H9 (cell line): Measurements from ENCODE around the gene IL13RA2. TPM values are rescaled to one million over a fixed set of nuclear protein-coding genes. Genes with fewer than 3 reads are reported as not detected.

Source experiments
- DNase-seq: peaks from one replicate; pipeline ENCODE4 v3.0.0-alpha.2; 2017
- H2AFZ ChIP-seq: one replicate; pipeline ENCODE4 v1.6.1; 2013; ENCODE audit warnings: mild to moderate bottlenecking, low read length, control low read depth, moderate library complexity
- H2AK5ac ChIP-seq: 2 replicates; pipeline ENCODE4 v1.6.1; 2013; ENCODE audit warnings: low read length, control low read depth, mixed read lengths; ENCODE audit not compliant: insufficient read length
- H2BK120ac ChIP-seq: one replicate; pipeline ENCODE4 v1.6.1; 2013; ENCODE audit warnings: low read depth, mild to moderate bottlenecking, low read length, control low read depth, inconsistent platforms; ENCODE audit not compliant: poor library complexity, severe bottlenecking
- H2BK12ac ChIP-seq: 2 replicates; pipeline ENCODE4 v1.6.1; 2013; ENCODE audit warnings: low read length, control low read depth, mixed read lengths, low read depth; ENCODE audit not compliant: insufficient read length
- H2BK15ac ChIP-seq: 2 replicates; pipeline ENCODE4 v1.6.1; 2013; ENCODE audit warnings: low read depth, low read length, control low read depth
- H2BK20ac ChIP-seq: one replicate; pipeline ENCODE4 v1.6.1; 2013; ENCODE audit warnings: low read depth, mild to moderate bottlenecking, low read length, control low read depth, inconsistent platforms; ENCODE audit not compliant: poor library complexity, severe bottlenecking
- H2BK5ac ChIP-seq: 2 replicates; pipeline ENCODE4 v1.6.1; 2013; ENCODE audit warnings: low read length, control low read depth, mixed read lengths; ENCODE audit not compliant: insufficient read length
- H3K14ac ChIP-seq: 2 replicates; pipeline ENCODE4 v1.6.1; 2013; ENCODE audit warnings: low read length, control low read depth; ENCODE audit not compliant: insufficient read depth
- H3K18ac ChIP-seq: 2 replicates; pipeline ENCODE4 v1.6.1; 2013; ENCODE audit warnings: low read depth, mild to moderate bottlenecking, mixed read lengths, low read length, control low read depth; ENCODE audit not compliant: insufficient read length
- H3K23ac ChIP-seq: 2 replicates; pipeline ENCODE4 v1.6.1; 2013; ENCODE audit warnings: low read length, control low read depth, mixed read lengths, low read depth; ENCODE audit not compliant: insufficient read length
- H3K23me2 ChIP-seq: 2 replicates; pipeline ENCODE4 v1.6.1; 2013; ENCODE audit warnings: low read depth, mild to moderate bottlenecking, mixed read lengths, low read length, control low read depth; ENCODE audit not compliant: insufficient read length, poor library complexity, severe bottlenecking
- H3K27ac ChIP-seq: 2 replicates; pipeline ENCODE4 v1.5.1; 2013; ENCODE audit warnings: low read length, control low read depth, mixed read lengths, low read depth; ENCODE audit not compliant: insufficient read length
- H3K27me3 ChIP-seq: 2 replicates; pipeline ENCODE4 v1.6.1; 2013; ENCODE audit warnings: low read length, control low read depth, inconsistent platforms; ENCODE audit not compliant: insufficient read depth
- H3K4ac ChIP-seq: 2 replicates; pipeline ENCODE4 v1.6.1; 2013; ENCODE audit warnings: low read depth, mild to moderate bottlenecking, control low read depth, inconsistent platforms, low read length, moderate library complexity
- H3K4me1 ChIP-seq: 2 replicates; pipeline ENCODE4 v1.6.1; 2013; ENCODE audit warnings: low read length, control low read depth, inconsistent platforms; ENCODE audit not compliant: insufficient read depth
- H3K4me2 ChIP-seq: 2 replicates; pipeline ENCODE4 v1.6.1; 2013; ENCODE audit warnings: low read length, control low read depth, mixed read lengths; ENCODE audit not compliant: insufficient read length, insufficient read depth
- H3K56ac ChIP-seq: 2 replicates; pipeline ENCODE4 v1.6.1; 2013; ENCODE audit warnings: low read depth, mild to moderate bottlenecking, mixed read lengths, low read length, control low read depth; ENCODE audit not compliant: insufficient read length
- H3K79me1 ChIP-seq: 2 replicates; pipeline ENCODE4 v1.6.1; 2013; ENCODE audit warnings: low read depth, mild to moderate bottlenecking, moderate library complexity, low read length, control low read depth, inconsistent platforms; ENCODE audit not compliant: insufficient read depth, poor library complexity, severe bottlenecking
- H3K79me2 ChIP-seq: 2 replicates; pipeline ENCODE4 v1.6.1; 2013; ENCODE audit warnings: low read length, control low read depth, inconsistent platforms; ENCODE audit not compliant: insufficient read depth
- H3K9ac ChIP-seq: 2 replicates; pipeline ENCODE4 v1.6.1; 2013; ENCODE audit warnings: low read length, control low read depth, mixed read lengths; ENCODE audit not compliant: insufficient read length; ENCODE audit errors: extremely low read depth
- H3K9me3 ChIP-seq: one replicate; pipeline ENCODE4 v1.6.1; 2013; ENCODE audit warnings: low read depth, low read length, inconsistent platforms; ENCODE audit not compliant: control insufficient read depth
- H3T11ph ChIP-seq: one replicate; pipeline ENCODE4 v1.6.1; 2013; ENCODE audit warnings: mild to moderate bottlenecking, low read length, control low read depth, inconsistent platforms
- H4K20me1 ChIP-seq: one replicate; pipeline ENCODE4 v1.6.1; 2013; ENCODE audit not compliant: control insufficient read depth, insufficient read length, insufficient read depth
- H4K5ac ChIP-seq: 2 replicates; pipeline ENCODE4 v1.6.1; 2013; ENCODE audit warnings: low read depth, mild to moderate bottlenecking, mixed read lengths, low read length, control low read depth; ENCODE audit not compliant: insufficient read length
- H4K8ac ChIP-seq: replicated peaks from 2 replicates; pipeline ENCODE4 v1.6.1; 2013; ENCODE audit warnings: low read length, control low read depth, mixed read lengths, low read depth; ENCODE audit not compliant: insufficient read length
- H4K91ac ChIP-seq: 2 replicates; pipeline ENCODE4 v1.6.1; 2013; ENCODE audit warnings: low read depth, mild to moderate bottlenecking, moderate library complexity, mixed read lengths, low read length, control low read depth; ENCODE audit not compliant: insufficient read length
- H3K27ac Mint-ChIP-seq, 3 experiments: 2 replicates in 2 of 3; 3 replicates in 1 of 3; pipeline ENCODE4 v1.8.0; 2020 to 2021; ENCODE audit warnings: mixed read lengths in 3 of 3, mild to moderate bottlenecking in 1 of 3, moderate library complexity in 1 of 3
- H3K27me3 Mint-ChIP-seq: 2 replicates; pipeline ENCODE4 v1.8.0; 2021; ENCODE audit warnings: low read depth, mild to moderate bottlenecking, moderate library complexity, mixed read lengths
- H3K36me3 Mint-ChIP-seq, 3 experiments: 2 replicates in 2 of 3; 3 replicates in 1 of 3; pipeline ENCODE4 v1.8.0; 2020 to 2021; ENCODE audit warnings: low read depth in 3 of 3, mixed read lengths in 3 of 3; ENCODE audit not compliant: insufficient read depth in 1 of 3
- H3K4me1 Mint-ChIP-seq, 2 experiments: 2 replicates each; pipeline ENCODE4 v1.8.0; 2020; ENCODE audit warnings: mixed read lengths in 2 of 2
- H3K4me3 Mint-ChIP-seq, 2 experiments: 2 replicates in 1 of 2; 3 replicates in 1 of 2; pipeline ENCODE4 v1.8.0; 2020 to 2021; ENCODE audit warnings: mild to moderate bottlenecking in 2 of 2, mixed read lengths in 2 of 2, moderate library complexity in 1 of 2
- H3K9me3 Mint-ChIP-seq, 2 experiments: 2 replicates in 1 of 2; 3 replicates in 1 of 2; pipeline ENCODE4 v1.8.0; 2020; ENCODE audit warnings: mild to moderate bottlenecking in 2 of 2, mixed read lengths in 2 of 2, moderate library complexity in 1 of 2
- WGBS: extraction: QIAGEN DNeasy Blood & Tissue Kit; methylation state at CpG from one replicate; pipeline ENCODE4 v1.1.7; 2013; ENCODE audit warnings: missing lambda C conversion rate, low lambda C conversion rate, mixed read lengths; ENCODE audit not compliant: insufficient read length; ENCODE audit errors: extremely low coverage; 5-methylcytosine and 5-hydroxymethylcytosine counted together
- total RNA-seq: library from RNA; stranded (reverse); gene quantifications from 2 replicates; pipeline ENCODE4 v1.2.1, GENCODE V29; 2021
- TF ChIP-seq, protein P1 (sequence below): fragments of 200-600 bp; sonication (generic); conservative IDR thresholded peaks from 3 replicates; pipeline ENCODE4 v1.8.0; 2021; ENCODE audit warnings: antibody characterized with exemption, mild to moderate bottlenecking

The IL13RA2 gene
- total RNA-seq, 1 experiment from 2014 or later, result not detected

DNA sequence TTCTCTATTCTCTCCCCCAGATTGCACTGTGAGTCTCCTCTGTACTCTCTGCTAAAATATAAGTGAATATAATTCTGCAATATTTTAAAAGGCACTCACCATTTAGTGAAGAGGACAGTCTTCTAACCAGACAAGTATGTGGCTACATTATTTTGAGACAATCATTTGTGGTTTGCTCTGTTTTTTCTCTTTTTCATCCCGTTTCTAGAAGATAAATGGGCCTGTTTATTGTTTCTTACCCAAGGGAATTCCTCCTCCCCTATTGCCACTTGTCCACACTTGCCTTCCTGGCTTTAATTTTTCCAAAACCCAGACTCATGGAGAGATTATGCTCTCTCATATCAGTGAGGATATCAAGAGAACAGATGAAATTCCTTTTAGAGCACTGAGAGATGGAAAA, 18.6 kb upstream of the IL13RA2 start:
- Histone ChIP-seq H3K56ac (no peak overlapping the region), H3K79me1 (no peaks in the 10 kb centered on the region), H3K27me3 (no peaks in the 10 kb centered on the region; the same call in 1 of the 2 replicates), H2AFZ (no peak overlapping the region), H3K14ac (no peak overlapping the region), H3K23me2 (no peaks in the 10 kb centered on the region), H3K18ac (no peak overlapping the region), H4K8ac (no peak overlapping the region), H3K9me3 (no peaks in the 10 kb centered on the region), H3K4me2 (no peak overlapping the region), H2BK5ac (no peak overlapping the region), H3K27ac (no peak overlapping the region), H3K4me1 (no peaks in the 10 kb centered on the region), H3T11ph (no peak overlapping the region), H3K79me2 (no peaks in the 10 kb centered on the region), H2AK5ac (no peak overlapping the region), H2BK12ac (no peak overlapping the region), H4K20me1 (no peaks in the 10 kb centered on the region), H3K4ac (no peak overlapping the region), H3K23ac (no peak overlapping the region), H3K9ac (no peak overlapping the region), H4K91ac (no peak overlapping the region), H2BK120ac (no peak overlapping the region), H4K5ac (no peak overlapping the region), H2BK20ac (no peak overlapping the region), H2BK15ac (no peak overlapping the region)
- no peaks in the 10 kb centered on the region for H3K9me3 Mint-ChIP-seq
- TF ChIP-seq, protein P1, sequence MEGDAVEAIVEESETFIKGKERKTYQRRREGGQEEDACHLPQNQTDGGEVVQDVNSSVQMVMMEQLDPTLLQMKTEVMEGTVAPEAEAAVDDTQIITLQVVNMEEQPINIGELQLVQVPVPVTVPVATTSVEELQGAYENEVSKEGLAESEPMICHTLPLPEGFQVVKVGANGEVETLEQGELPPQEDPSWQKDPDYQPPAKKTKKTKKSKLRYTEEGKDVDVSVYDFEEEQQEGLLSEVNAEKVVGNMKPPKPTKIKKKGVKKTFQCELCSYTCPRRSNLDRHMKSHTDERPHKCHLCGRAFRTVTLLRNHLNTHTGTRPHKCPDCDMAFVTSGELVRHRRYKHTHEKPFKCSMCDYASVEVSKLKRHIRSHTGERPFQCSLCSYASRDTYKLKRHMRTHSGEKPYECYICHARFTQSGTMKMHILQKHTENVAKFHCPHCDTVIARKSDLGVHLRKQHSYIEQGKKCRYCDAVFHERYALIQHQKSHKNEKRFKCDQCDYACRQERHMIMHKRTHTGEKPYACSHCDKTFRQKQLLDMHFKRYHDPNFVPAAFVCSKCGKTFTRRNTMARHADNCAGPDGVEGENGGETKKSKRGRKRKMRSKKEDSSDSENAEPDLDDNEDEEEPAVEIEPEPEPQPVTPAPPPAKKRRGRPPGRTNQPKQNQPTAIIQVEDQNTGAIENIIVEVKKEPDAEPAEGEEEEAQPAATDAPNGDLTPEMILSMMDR, result no peak
- WGBS, result no CpG with 5 or more reads among the region's 1 CpG
- H3K27me3 Mint-ChIP-seq, result peaks cover 9% of the 10 kb centered on the region
- no peak overlapping the region for H3K27ac Mint-ChIP-seq
- no peak overlapping the region for H3K4me3 Mint-ChIP-seq
- H3K36me3 Mint-ChIP-seq, result no peaks in the 10 kb centered on the region
- no peak for DNase-seq
- H3K4me1 Mint-ChIP-seq, result no peaks in the 10 kb centered on the region
